ENCODE results near the gene PFKL.

The PFKL gene

DNA sequence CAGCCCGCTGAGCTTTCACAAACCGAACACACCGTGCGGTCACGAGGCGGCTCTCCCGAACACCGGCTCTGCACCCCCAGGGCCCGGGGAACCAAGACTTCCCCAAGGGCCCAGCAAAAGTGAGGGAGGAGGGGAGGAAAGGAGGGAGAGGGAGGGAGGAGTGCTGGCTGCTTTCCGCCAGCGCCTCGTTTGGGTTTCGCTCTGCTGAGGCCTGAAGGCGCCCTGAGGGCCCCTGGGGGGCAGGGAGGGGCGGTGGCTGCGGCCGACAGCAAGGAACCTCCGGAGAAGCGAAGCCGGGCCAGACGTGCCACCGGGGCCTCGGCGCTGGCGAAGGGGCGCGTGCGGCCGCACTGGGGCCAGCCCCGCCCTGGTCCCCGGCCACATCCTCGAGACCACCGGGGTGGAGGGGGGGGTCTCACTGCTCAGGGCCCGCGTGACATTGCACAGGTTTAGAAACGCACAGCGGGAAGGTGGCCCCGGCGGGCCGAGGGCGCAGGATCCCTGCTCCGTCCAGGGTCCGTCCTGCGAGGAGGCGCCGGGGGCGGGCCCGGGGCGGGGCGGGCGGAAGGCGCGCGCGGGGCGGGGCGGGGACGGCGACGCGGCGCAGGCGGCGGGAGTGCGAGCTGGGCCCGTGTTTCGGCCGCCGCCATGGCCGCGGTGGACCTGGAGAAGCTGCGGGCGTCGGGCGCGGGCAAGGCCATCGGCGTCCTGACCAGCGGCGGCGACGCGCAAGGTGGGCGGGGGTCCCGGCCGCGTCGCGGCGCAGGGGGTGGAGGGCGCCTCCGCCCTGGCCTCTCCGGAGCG lies at the start of gene PFKL:
Gene PFKL, plus strand, starts transcription at position 596 of the 804 bp plus-strand sequence. Its CDS starts 53 bp downstream, at position 649.
- peak; percentile 79 for DNase-seq

DNA sequence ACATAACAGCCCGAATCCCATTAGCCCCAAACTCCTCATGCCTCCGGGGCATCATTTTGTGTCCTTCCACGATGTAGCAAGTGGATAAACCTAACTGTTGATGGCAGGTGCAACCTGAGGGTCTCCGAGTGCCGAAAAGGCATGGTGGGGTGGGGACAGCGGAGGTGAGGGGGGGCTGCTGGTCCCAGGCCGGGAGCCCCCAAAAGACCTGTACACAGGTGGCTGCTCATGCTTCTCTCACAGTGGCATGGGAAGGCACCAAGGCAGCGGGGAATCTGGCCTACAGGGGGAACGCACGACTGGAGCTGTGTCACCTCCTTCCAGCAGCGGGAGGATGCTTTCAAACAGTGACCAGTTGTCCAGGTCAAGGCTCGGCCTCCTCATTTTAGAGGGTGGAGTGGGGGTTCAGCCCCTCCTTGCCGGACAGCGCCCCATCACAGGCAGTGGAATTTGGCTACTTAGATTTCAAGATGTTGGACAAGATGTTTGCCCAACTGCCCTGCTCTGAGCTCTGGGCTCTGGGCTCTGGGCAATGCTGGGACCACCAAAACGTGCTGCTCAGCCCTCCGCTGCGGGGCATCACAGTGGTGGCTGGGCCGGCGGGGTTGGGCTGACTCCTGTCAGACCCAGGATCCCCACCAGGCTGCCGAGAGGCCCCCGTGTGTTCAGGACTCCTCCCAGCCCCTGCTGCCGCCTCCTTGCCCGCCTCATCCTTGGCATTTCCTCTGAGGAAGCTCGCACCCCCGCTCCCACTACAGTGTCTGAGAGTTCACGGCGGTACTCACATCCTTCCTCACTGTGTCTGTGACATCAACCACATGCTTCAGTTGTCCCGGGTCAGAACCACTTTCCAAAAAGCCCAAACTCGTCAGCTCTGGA lies 45.8 kb upstream of the PFKL start:
- DNase-seq = no peak

GRCh38 chr21:44255511-44255981 lies 44.3 kb upstream of the PFKL start:
- no peak for DNase-seq

DNA sequence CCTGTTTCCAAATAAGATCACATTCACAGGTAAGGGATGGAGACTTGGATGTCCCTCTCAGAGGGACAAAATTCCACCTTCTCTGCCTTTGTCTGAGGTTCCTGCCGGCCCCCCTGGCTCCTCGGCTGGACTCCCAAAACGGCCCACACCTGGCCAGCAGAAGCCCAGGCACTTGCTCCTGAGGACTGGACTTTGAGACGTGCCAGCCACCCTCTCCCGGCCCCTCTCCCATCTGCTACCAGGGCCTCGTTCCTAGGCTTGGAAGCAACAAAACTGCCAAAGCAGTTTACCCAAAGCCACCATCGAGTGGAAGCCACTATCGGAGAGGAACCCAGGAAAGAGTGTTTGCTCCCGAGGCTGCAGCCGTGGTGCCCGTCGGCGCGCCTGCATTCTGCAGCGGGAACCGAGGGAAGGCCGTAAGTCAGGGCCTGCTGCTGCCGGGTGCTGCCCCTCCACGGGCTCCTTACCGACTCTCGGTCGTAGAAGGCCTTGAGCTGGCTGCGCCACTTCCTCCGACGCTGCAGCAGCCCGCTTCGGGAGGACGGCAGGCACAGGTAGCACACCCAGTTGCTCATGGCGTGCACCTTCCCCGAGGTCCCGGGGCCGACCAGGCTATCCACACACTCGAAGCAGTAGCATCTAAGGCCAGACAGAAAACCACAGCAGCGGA lies 41.7 kb upstream of the PFKL start:
- no peak for DNase-seq

GRCh38 chr21:44259082-44259705 lies 40.7 kb upstream of the PFKL start:
- DNase-seq = no peak

- no peak for DNase-seq
Observed at GRCh38 chr21:44260066-44260465, 39.8 kb upstream of the PFKL start.

DNA sequence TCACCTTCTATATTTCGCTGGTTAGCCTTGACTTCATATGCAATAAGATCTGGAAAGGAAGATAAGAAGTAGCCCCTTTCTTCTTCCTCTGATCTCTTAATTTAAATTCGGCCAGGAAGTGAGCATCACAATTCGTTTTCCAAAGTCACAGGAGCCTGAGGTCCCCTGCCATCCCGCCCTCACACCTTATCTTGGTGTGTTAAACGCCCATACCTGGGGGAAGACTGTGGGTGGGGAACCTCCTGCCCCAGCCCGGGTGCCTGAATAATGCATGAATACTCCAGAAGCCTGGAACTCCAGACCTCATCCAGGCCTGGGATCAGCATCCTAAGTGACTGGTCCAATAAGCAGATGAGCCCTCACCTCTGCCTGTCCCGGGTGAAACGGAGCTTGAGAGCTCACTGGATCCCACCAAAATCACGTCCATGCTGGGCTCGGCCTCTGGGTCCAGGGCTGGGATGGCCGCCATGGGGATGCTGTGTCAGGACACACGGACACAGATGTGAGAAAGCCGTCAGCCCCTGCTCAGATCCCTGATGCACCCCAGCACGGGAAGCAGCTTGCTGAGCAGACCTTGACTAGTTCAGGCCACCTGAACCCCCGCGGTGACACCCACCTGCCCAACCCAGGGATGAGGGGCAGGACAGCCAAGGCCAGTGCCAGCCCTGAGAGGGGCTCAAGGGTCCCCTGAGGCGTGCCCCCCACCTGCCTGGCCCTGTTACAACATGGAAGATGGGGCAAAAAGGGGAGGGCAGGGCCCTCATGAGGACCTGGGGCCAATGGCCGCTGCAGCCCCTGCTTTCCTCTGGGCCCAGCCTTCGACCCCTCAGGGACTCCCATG lies 38.8 kb upstream of the PFKL start:
- no peak for DNase-seq

- DNase-seq = no peak
Observed at GRCh38 chr21:44261675-44262295, 38.1 kb upstream of the PFKL start, which contains the start of gene DNMT3L. Gene DNMT3L, minus strand, starts transcription at chr21:44261897. Its CDS starts 638 bp downstream, at chr21:44261259.

DNA sequence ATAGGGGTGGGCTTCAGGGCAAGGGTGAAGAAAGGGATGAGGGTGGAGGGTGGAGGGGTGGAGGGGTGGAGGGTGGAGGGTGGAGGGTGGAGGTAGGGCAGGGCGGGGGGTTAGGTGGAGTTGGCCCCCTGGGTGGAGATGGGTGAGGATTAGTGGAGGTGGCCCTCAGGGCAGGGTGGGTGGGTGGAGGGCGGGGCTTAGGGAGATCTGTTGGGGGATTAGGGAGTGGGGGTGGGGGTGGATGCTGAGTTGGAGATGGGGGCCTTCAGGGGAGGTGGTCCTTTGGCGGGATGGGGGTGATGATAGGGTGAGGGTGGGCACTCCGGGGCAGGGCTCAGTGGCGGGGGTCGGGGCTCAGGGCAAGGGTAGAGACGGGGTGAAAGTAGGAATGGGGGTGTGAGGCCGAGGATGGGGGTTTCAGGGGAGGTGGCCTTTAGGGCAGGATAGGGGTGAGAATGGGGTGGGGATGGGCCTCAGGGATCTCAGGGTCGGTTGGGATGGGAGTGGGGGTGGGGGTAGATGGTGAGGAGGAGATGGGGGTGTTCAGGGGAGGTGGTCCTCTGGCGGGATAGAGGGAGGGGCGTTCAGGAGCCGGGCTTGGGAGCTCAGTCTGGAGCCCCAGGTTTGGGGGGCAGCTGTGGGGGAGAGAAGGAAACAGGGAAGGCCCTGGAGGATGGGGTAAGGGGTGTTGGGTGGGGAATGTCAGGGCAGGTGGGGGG lies 37.4 kb upstream of the PFKL start:
- DNase-seq = no peak

DNA sequence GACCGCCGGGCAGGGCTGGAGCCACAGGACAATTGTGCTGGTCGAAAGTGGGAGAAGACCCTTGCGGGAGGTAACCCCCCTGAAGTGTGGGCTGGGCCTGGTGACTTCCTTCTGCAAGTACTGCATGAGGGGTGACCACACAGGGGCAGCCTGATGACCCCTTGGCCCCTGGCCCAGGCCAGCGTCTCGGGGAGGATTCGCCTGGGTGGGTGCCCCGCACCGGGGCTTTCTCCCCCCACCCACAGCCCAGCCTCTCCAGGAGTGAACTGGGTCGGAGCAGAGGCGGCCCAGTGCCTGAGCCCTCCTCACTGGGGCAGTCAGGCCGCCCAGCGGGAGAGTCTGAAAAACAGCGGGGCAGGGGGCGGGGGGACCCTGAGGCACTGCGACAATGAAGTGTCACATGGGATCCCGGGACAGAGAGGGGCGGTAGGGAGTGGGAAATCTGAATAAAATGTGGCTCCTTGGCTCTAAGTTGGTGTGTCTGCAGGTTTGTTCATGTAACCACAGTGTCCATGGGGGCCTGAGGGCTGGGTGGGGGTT lies 36.6 kb upstream of the PFKL start:
- no peak for DNase-seq

GRCh38 chr21:44263768-44264167 lies 36.1 kb upstream of the PFKL start:
- no peak for DNase-seq

DNA sequence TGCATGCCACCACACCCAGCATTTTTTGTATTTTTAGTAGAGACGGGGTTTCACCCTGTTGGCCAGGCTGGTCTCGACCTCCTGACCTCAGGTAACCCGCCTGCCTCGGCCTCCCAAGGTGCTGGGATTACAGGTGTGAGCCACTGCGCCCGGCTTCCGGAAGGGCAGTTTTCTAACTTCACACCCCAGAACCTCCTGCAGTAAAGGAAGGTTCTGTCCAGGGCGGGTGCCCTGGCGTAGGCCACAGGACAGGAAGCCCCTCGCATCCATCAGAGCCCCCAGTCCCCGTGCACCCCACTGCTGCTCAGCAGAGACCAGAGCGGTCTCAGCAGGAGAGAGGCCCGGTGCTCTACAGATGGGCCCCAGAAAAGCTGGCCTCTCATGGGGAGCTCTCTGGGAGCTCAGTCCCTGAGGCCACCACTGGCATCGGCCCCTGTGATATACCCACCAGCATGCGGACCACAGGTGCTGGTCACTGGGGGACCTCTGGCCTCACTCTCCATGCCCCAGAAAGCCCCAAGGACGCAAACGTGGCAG lies 34.1 kb upstream of the PFKL start:
- DNase-seq = no peak

- no peak for DNase-seq
Observed at GRCh38 chr21:44267655-44268142, 32.2 kb upstream of the PFKL start.

DNA sequence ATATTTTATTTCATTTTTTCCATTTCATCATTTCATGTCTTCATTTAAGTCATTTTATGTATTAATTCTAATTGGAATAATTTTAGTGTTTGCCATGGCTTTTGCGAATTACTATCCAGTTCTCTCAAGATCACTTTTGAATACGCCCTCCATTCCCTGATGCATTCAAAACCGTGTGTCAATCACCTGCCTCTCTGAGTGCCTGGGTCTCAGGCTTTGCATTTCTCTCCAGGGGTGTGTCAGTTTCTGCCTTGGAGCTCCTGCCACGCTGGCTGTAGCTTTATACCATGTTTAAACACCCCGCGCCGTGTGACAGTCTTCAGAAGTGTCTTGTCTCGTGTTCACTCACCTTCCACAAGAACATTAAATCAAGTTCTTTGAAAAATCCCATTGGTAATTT lies 30.8 kb upstream of the PFKL start:
- no peak for DNase-seq

DNA sequence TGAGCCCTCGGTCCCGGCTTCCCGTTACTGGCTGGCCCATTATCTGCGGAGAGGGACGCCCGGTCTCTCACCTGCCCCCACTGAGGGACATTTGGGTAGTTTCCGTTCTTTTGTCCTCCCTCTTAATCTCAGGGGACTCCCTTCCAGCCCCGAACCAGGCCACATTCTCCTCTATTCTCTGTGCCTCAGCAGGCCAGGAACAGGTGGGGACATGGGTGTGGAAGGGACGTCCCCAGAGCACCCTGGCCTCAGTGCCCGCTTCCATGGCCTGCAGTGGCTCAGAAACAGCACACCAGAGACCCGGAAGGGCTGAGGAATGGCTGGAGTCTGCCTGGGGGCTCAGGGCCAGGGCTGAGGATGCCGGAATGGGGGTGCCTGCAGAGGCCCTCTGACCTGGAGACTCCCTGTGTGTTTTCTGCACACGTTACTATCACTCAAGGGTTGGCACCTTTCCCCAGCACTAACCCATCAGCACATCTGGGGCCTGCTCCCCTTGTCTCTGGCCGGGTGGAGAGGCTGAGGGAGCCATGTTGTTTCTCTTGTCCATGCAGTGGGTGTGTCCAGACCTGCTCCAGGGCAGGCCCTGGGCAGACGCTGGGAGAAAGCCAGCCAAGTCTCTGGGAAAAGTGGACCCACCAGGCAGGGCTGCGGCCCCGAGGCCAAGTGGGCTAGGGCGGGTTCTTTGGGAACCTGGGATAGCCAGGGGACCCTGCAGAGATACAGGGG lies 28.1 kb upstream of the PFKL start:
- DNase-seq = no peak

DNA sequence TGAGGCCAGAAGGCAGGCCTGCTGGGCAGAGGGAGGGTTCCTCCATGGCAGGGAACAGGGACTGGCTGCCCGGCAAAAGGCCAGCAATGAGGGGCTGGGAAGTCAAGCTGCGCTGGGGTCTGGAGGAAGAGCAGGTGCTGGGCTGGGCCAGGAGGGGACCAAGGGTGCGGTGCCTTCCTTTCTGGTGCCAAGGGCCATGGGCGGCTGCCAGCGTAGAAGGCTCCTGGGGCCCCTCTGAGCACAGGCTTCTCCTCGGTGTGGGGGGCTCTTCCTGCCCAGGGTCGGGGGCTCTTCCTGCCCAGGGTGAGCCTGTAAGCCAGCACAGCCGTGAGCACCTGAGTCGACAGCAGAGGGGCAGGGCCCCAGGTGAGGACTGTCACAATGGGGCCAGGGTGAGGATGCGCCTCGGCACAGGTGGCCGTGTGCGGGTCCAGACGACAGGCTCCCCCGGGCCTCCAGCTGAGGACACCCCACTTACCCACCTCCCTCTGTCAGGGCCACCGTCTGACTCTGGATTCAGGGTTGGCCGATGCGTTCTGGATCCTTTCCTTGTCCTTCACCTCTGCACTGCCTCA lies 27.5 kb upstream of the PFKL start:
- DNase-seq = no peak

DNA sequence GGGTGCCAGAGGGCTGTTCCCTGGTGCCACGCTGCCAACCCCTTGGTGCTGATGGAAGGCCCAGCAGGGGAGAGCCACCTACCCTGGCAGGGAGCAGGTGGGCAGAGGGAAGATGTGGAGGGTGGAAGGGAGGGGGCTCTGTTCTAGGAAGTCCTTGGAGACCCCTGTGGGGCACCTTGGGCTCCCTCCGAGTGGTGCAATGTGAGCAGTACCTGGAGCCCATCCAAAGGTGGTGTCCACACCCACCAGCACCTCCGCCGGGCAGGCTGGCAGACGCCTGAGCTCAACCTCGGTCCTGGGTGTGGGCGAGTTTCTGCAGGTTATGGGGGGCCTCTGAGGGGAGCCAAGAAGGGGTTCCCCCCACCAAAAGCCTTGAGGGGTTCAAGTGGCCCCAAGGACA lies 26.8 kb upstream of the PFKL start:
- no peak for DNase-seq

- DNase-seq = no peak
Observed at GRCh38 chr21:44275041-44275440, 24.8 kb upstream of the PFKL start.

All from activated CD4-positive, alpha-beta T cell treated with anti-CD3 and anti-CD28 coated beads, Interleukin-10, Interleukin-2, amounts not matched to agents 100 ng/mL and 50 ng/mL, durations not matched to agents 16 hours and 8 hours (primary cell).